H9 (cell line): ENCODE results near the gene CTRB2. TPM values are rescaled to one million over a fixed set of nuclear protein-coding genes. Genes with fewer than 3 reads are reported as not detected.

Experiments used
- DNase-seq: peaks from one replicate; pipeline ENCODE4 v3.0.0-alpha.2; 2017
- H2AFZ ChIP-seq: one replicate; pipeline ENCODE4 v1.6.1; 2013; ENCODE audit warnings: mild to moderate bottlenecking, low read length, control low read depth, moderate library complexity
- H2AK5ac ChIP-seq: 2 replicates; pipeline ENCODE4 v1.6.1; 2013; ENCODE audit warnings: low read length, control low read depth, mixed read lengths; ENCODE audit not compliant: insufficient read length
- H2BK120ac ChIP-seq: one replicate; pipeline ENCODE4 v1.6.1; 2013; ENCODE audit warnings: low read depth, mild to moderate bottlenecking, low read length, control low read depth, inconsistent platforms; ENCODE audit not compliant: poor library complexity, severe bottlenecking
- H2BK12ac ChIP-seq: 2 replicates; pipeline ENCODE4 v1.6.1; 2013; ENCODE audit warnings: low read length, control low read depth, mixed read lengths, low read depth; ENCODE audit not compliant: insufficient read length
- H2BK15ac ChIP-seq: 2 replicates; pipeline ENCODE4 v1.6.1; 2013; ENCODE audit warnings: low read depth, low read length, control low read depth
- H2BK20ac ChIP-seq: one replicate; pipeline ENCODE4 v1.6.1; 2013; ENCODE audit warnings: low read depth, mild to moderate bottlenecking, low read length, control low read depth, inconsistent platforms; ENCODE audit not compliant: poor library complexity, severe bottlenecking
- H2BK5ac ChIP-seq: 2 replicates; pipeline ENCODE4 v1.6.1; 2013; ENCODE audit warnings: low read length, control low read depth, mixed read lengths; ENCODE audit not compliant: insufficient read length
- H3K14ac ChIP-seq: 2 replicates; pipeline ENCODE4 v1.6.1; 2013; ENCODE audit warnings: low read length, control low read depth; ENCODE audit not compliant: insufficient read depth
- H3K18ac ChIP-seq: 2 replicates; pipeline ENCODE4 v1.6.1; 2013; ENCODE audit warnings: low read depth, mild to moderate bottlenecking, mixed read lengths, low read length, control low read depth; ENCODE audit not compliant: insufficient read length
- H3K23ac ChIP-seq: 2 replicates; pipeline ENCODE4 v1.6.1; 2013; ENCODE audit warnings: low read length, control low read depth, mixed read lengths, low read depth; ENCODE audit not compliant: insufficient read length
- H3K23me2 ChIP-seq: 2 replicates; pipeline ENCODE4 v1.6.1; 2013; ENCODE audit warnings: low read depth, mild to moderate bottlenecking, mixed read lengths, low read length, control low read depth; ENCODE audit not compliant: insufficient read length, poor library complexity, severe bottlenecking
- H3K27ac ChIP-seq: 2 replicates; pipeline ENCODE4 v1.5.1; 2013; ENCODE audit warnings: low read length, control low read depth, mixed read lengths, low read depth; ENCODE audit not compliant: insufficient read length
- H3K27me3 ChIP-seq: 2 replicates; pipeline ENCODE4 v1.6.1; 2013; ENCODE audit warnings: low read length, control low read depth, inconsistent platforms; ENCODE audit not compliant: insufficient read depth
- H3K4ac ChIP-seq: 2 replicates; pipeline ENCODE4 v1.6.1; 2013; ENCODE audit warnings: low read depth, mild to moderate bottlenecking, control low read depth, inconsistent platforms, low read length, moderate library complexity
- H3K4me1 ChIP-seq: 2 replicates; pipeline ENCODE4 v1.6.1; 2013; ENCODE audit warnings: low read length, control low read depth, inconsistent platforms; ENCODE audit not compliant: insufficient read depth
- H3K4me2 ChIP-seq: 2 replicates; pipeline ENCODE4 v1.6.1; 2013; ENCODE audit warnings: low read length, control low read depth, mixed read lengths; ENCODE audit not compliant: insufficient read length, insufficient read depth
- H3K56ac ChIP-seq: 2 replicates; pipeline ENCODE4 v1.6.1; 2013; ENCODE audit warnings: low read depth, mild to moderate bottlenecking, mixed read lengths, low read length, control low read depth; ENCODE audit not compliant: insufficient read length
- H3K79me1 ChIP-seq: 2 replicates; pipeline ENCODE4 v1.6.1; 2013; ENCODE audit warnings: low read depth, mild to moderate bottlenecking, moderate library complexity, low read length, control low read depth, inconsistent platforms; ENCODE audit not compliant: insufficient read depth, poor library complexity, severe bottlenecking
- H3K79me2 ChIP-seq: 2 replicates; pipeline ENCODE4 v1.6.1; 2013; ENCODE audit warnings: low read length, control low read depth, inconsistent platforms; ENCODE audit not compliant: insufficient read depth
- H3K9ac ChIP-seq: 2 replicates; pipeline ENCODE4 v1.6.1; 2013; ENCODE audit warnings: low read length, control low read depth, mixed read lengths; ENCODE audit not compliant: insufficient read length; ENCODE audit errors: extremely low read depth
- H3K9me3 ChIP-seq: one replicate; pipeline ENCODE4 v1.6.1; 2013; ENCODE audit warnings: low read depth, low read length, inconsistent platforms; ENCODE audit not compliant: control insufficient read depth
- H3T11ph ChIP-seq: one replicate; pipeline ENCODE4 v1.6.1; 2013; ENCODE audit warnings: mild to moderate bottlenecking, low read length, control low read depth, inconsistent platforms
- H4K20me1 ChIP-seq: one replicate; pipeline ENCODE4 v1.6.1; 2013; ENCODE audit not compliant: control insufficient read depth, insufficient read length, insufficient read depth
- H4K5ac ChIP-seq: 2 replicates; pipeline ENCODE4 v1.6.1; 2013; ENCODE audit warnings: low read depth, mild to moderate bottlenecking, mixed read lengths, low read length, control low read depth; ENCODE audit not compliant: insufficient read length
- H4K8ac ChIP-seq: replicated peaks from 2 replicates; pipeline ENCODE4 v1.6.1; 2013; ENCODE audit warnings: low read length, control low read depth, mixed read lengths, low read depth; ENCODE audit not compliant: insufficient read length
- H4K91ac ChIP-seq: 2 replicates; pipeline ENCODE4 v1.6.1; 2013; ENCODE audit warnings: low read depth, mild to moderate bottlenecking, moderate library complexity, mixed read lengths, low read length, control low read depth; ENCODE audit not compliant: insufficient read length
- H3K27ac Mint-ChIP-seq, 3 experiments: 2 replicates in 2 of 3; 3 replicates in 1 of 3; pipeline ENCODE4 v1.8.0; 2020 to 2021; ENCODE audit warnings: mixed read lengths in 3 of 3, mild to moderate bottlenecking in 1 of 3, moderate library complexity in 1 of 3
- H3K27me3 Mint-ChIP-seq: 2 replicates; pipeline ENCODE4 v1.8.0; 2021; ENCODE audit warnings: low read depth, mild to moderate bottlenecking, moderate library complexity, mixed read lengths
- H3K36me3 Mint-ChIP-seq, 3 experiments: 2 replicates in 2 of 3; 3 replicates in 1 of 3; pipeline ENCODE4 v1.8.0; 2020 to 2021; ENCODE audit warnings: low read depth in 3 of 3, mixed read lengths in 3 of 3; ENCODE audit not compliant: insufficient read depth in 1 of 3
- H3K4me1 Mint-ChIP-seq, 2 experiments: 2 replicates each; pipeline ENCODE4 v1.8.0; 2020; ENCODE audit warnings: mixed read lengths in 2 of 2
- H3K4me3 Mint-ChIP-seq, 2 experiments: 2 replicates in 1 of 2; 3 replicates in 1 of 2; pipeline ENCODE4 v1.8.0; 2020 to 2021; ENCODE audit warnings: mild to moderate bottlenecking in 2 of 2, mixed read lengths in 2 of 2, moderate library complexity in 1 of 2
- H3K9me3 Mint-ChIP-seq, 2 experiments: 2 replicates in 1 of 2; 3 replicates in 1 of 2; pipeline ENCODE4 v1.8.0; 2020; ENCODE audit warnings: mild to moderate bottlenecking in 2 of 2, mixed read lengths in 2 of 2, moderate library complexity in 1 of 2
- CTCF ChIP-seq: fragments of 200-600 bp; sonication (generic); conservative IDR thresholded peaks from 3 replicates; pipeline ENCODE4 v1.8.0; 2021; ENCODE audit warnings: antibody characterized with exemption, mild to moderate bottlenecking
- WGBS: extraction: QIAGEN DNeasy Blood & Tissue Kit; methylation state at CpG from one replicate; pipeline ENCODE4 v1.1.7; 2013; ENCODE audit warnings: missing lambda C conversion rate, low lambda C conversion rate, mixed read lengths; ENCODE audit not compliant: insufficient read length; ENCODE audit errors: extremely low coverage; 5-methylcytosine and 5-hydroxymethylcytosine counted together
- total RNA-seq: library from RNA; stranded (reverse); gene quantifications from 2 replicates; pipeline ENCODE4 v1.2.1, GENCODE V29; 2021

The CTRB2 gene
- total RNA-seq, 1 experiment from 2014 or later = not detected

DNA sequence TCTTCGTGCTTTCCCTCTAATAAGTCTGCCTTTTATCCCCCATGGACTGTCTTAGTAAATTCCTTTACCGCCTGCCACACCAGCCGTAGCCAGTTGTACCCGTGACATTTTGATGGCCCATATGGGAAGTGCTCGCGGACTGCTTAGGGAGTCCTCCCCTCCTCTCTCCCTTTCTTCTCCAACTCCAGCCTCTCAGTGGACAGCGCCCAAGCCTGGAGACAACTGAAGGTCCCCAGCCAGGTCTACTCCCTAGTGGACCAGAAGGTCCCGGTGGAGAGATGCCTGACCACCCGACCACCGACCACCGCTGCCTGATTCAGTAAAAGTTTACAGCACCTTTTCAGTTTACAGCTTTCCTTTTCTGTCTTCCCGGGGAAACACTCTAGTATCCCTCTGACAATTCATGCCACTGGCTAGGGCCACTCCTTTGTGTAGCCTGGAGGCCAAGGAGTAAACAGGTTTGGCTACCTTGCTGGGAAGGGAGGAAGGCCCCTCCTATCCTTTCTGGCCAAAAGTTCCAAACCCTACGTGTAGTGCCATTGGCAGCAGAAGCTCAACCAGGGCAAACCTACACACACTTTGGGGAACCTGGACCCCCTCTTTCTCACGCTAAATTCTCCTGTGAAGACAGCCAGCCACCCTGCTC, 18.0 kb downstream of the CTRB2 start:
- peaks cover 0 to 4% of the 10 kb centered on the region in 2 experiments; a peak in 2 of 5 replicates for H3K9me3 Mint-ChIP-seq
- H3K4me3 Mint-ChIP-seq = no peak overlapping the region
- Histone ChIP-seq H3K9me3 (no peaks in the 10 kb centered on the region), H2AFZ (no peak overlapping the region), H2BK20ac (no peak overlapping the region), H3K4ac (no peak overlapping the region), H3K79me1 (no peaks in the 10 kb centered on the region), H2BK120ac (no peak overlapping the region), H2BK12ac (no peak overlapping the region), H4K91ac (no peak overlapping the region), H2AK5ac (no peak overlapping the region), H3K79me2 (no peaks in the 10 kb centered on the region), H3K56ac (no peak overlapping the region), H3K9ac (no peak overlapping the region), H2BK5ac (no peak overlapping the region), H3T11ph (no peak overlapping the region), H2BK15ac (no peak overlapping the region), H3K18ac (no peak overlapping the region), H4K8ac (no peak overlapping the region), H3K4me1 (no peaks in the 10 kb centered on the region), H3K27me3 (no peaks in the 10 kb centered on the region), H3K27ac (no peak overlapping the region), H3K23me2 (no peaks in the 10 kb centered on the region), H3K23ac (no peak overlapping the region), H3K14ac (no peak overlapping the region), H3K4me2 (no peak overlapping the region), H4K20me1 (no peaks in the 10 kb centered on the region), H4K5ac (no peak overlapping the region)
- peaks cover 0 to 4% (median 2%) of the 10 kb centered on the region in 3 experiments; a peak in 1 of 7 replicates for H3K36me3 Mint-ChIP-seq
- 0 out of 4 replicates have a peak, but pooled peaks cover 0 to 3% of the 10 kb centered on the region in 2 experiments for H3K4me1 Mint-ChIP-seq
- H3K27ac Mint-ChIP-seq = no peak overlapping the region
- DNase-seq = no peak
- WGBS = no CpG with 5 or more reads among the region's 14 CpGs
- no peak for TF ChIP-seq CTCF
- no peaks in the 10 kb centered on the region for H3K27me3 Mint-ChIP-seq
